ENCODE measurements around the gene CYP2U1. TPM values are rescaled to one million over a fixed set of nuclear protein-coding genes. Genes with fewer than 3 reads are reported as not detected.

Gene CYP2U1
- total and polyA plus RNA-seq, 2 of the 4 experiments (the other 2 are of a cell fraction): 6.1 to 11.1 TPM

DNA sequence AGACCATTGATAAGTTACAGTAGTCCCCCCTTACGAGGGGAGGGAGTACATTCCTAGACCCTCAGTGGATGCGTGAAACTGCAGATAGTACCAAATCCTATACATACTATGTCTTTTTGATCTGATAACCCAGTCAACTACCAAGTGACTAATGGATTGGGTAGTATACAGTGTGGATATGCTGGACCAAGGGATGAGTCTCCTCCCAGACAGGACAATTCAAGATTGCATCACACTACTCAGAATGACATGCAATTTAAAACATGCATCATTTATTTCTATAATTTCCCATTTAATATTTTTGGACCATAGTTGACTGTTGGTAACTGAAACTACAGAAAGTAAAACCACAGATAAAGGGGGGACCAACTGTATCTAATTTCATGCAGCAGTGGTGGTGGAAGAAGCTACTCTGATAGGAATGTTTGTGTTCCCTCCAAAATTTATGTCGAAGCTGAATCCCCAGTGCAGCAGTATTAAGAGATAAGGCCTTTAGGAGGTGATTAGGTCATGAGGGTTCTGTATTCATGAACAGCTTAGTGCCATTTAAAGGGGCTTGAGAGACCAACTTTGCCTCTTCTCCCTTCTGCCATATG is 70.3 kb downstream of the CYP2U1 start:
- no peak overlapping the region for H3K14ac ChIP-seq (replicated peaks; ENCODE audit: low read depth, low read length)
- no peak overlapping the region for H2AFZ ChIP-seq (replicated peaks; ENCODE audit: low read length, poor library complexity)
- H2BK15ac ChIP-seq (ENCODE audit: low read depth, low read length): no peak overlapping the region
- no peaks in the 10 kb centered on the region for H3K36me3 ChIP-seq (ENCODE audit: control insufficient read depth, insufficient read depth, low read length)
- H4K8ac ChIP-seq (ENCODE audit: low read depth in 2 of 2, low read length in 2 of 2): no peak overlapping the region
- WGBS, 2 experiments (ENCODE audit: extremely low coverage in 2 of 2, insufficient read length in 1 of 2): 60% methylated on average over 1 of the region's 3 CpGs; no CpG with 5 or more reads in 1 of the 2 experiments
- no peak overlapping the region for H2AK9ac ChIP-seq (replicated peaks; ENCODE audit: low read depth, low read length, poor library complexity)
- in situ Hi-C loops (cut with MboI; ENCODE audit: low sequenced_read_pairs): no loop called here
- H3K56ac ChIP-seq (ENCODE audit: extremely low read depth, insufficient read depth, low read length): no peak overlapping the region
- no peaks in the 10 kb centered on the region for H3K9me3 ChIP-seq (ENCODE audit: control insufficient read depth, insufficient read depth, low read length)
- ATAC-seq (ENCODE audit: low read depth) (no peak), DNase-seq (peak; percentile 7)
- H2BK20ac ChIP-seq (ENCODE audit: low read depth, low read length): no peak overlapping the region
- H3K4me1 ChIP-seq (ENCODE audit: control insufficient read depth, insufficient read depth, low read length): peaks cover 8% of the 10 kb centered on the region
- intact Hi-C loops (cut with micrococcal nuclease): no loop called here
- no peak overlapping the region for H3K4ac ChIP-seq (ENCODE audit: low read depth, low read length)
- dilution Hi-C loops (cut with HindIII; ENCODE audit: low sequenced_read_pairs, unreplicated experiment): no loop called here
- H3K9me1 ChIP-seq (ENCODE audit: insufficient read depth, low read length): peaks cover 17% of the 10 kb centered on the region
- no peak overlapping the region for H3K23ac ChIP-seq (ENCODE audit: low read depth, low read length)
- no peak overlapping the region for H3K18ac ChIP-seq (ENCODE audit: low read depth, low read length)
- H3K9ac ChIP-seq (ENCODE audit: low read depth, low read length): no peak overlapping the region
- H3K4me3 ChIP-seq (ENCODE audit: insufficient read depth, low read depth, low read length): no peak overlapping the region
- no peak overlapping the region for H2AK5ac ChIP-seq (ENCODE audit: low read depth, low read length)
- H3K79me1 ChIP-seq (ENCODE audit: low read depth in 1 of 2, low read length in 2 of 2): peaks cover 0 to 20% of the 10 kb centered on the region in 2 experiments; a peak in 2 of 4 replicates
- no peak overlapping the region for H2BK120ac ChIP-seq (ENCODE audit: low read depth, low read length)
- no peaks in the 10 kb centered on the region for H3K27me3 ChIP-seq (ENCODE audit: control insufficient read depth, insufficient read depth, low read length)
- ChIA-PET CTCF (no interaction called here), POLR2A (ENCODE audit: unreplicated experiment) (interaction anchor here (0.6 kb wide), 1 partner anchor 282 kb away, joined by 3 read pairs; the partner anchor contains the start of gene PAPSS1)
- no peak for TF ChIP-seq RFX5 (IDR thresholded peaks at IDR 0.05; ENCODE audit: low read depth, low read length)
- TF ChIP-seq RAD21 (IDR thresholded peaks at IDR 0.05; ENCODE audit: low read length): no peak
- TF ChIP-seq FOS (IDR thresholded peaks at IDR 0.05; ENCODE audit: low read depth, low read length): no peak
- peak; percentile 74 for TF ChIP-seq CEBPB (IDR thresholded peaks at IDR 0.05; ENCODE audit: low read depth, low read length)
- no peak overlapping the region for H3K4me2 ChIP-seq (ENCODE audit: low read depth, low read length)
- H4K20me1 ChIP-seq (ENCODE audit: insufficient read depth, low read length): peaks cover 13% of the 10 kb centered on the region; the same call in 1 of the 2 replicates
- H4K5ac ChIP-seq (ENCODE audit: low read depth, low read length): no peak overlapping the region
- BruUV-seq (replicated peaks): no TSS peak
- no peak overlapping the region for H3K27ac ChIP-seq (ENCODE audit: insufficient read depth, low read length)
- H2BK5ac ChIP-seq (ENCODE audit: low read depth, low read length, poor library complexity, severe bottlenecking): no peak overlapping the region
- no peak overlapping the region for H4K91ac ChIP-seq (ENCODE audit: insufficient read depth, low read depth, low read length)

Other genes starting within 250 kb of the CYP2U1 start
- 82.8 and 90.5 TPM in 2 replicates for gene PAPSS1, start 211.3 kb upstream of the CYP2U1 start, total RNA-seq (2012; rRNA removed)
- 64.7 and 71.8 TPM in 2 replicates for gene PAPSS1, start 211.3 kb upstream of the CYP2U1 start, polyA plus RNA-seq (2012; rRNA removed)
- gene SGMS2, start 106.6 kb upstream of the CYP2U1 start, total RNA-seq (2012; rRNA removed): 37.5 and 57.5 TPM in 2 replicates
- 13.4 and 16.5 TPM in 2 replicates for gene SGMS2, start 106.6 kb upstream of the CYP2U1 start, polyA plus RNA-seq (2012; rRNA removed)
- 6.7 and 6.8 TPM in 2 replicates for gene HADH, start 58.3 kb downstream of the CYP2U1 start, total RNA-seq (2012; rRNA removed)
- gene HADH, start 58.3 kb downstream of the CYP2U1 start, polyA plus RNA-seq (2012; rRNA removed): 21.1 and 22.6 TPM in 2 replicates
- gene LEF1, start 237.4 kb downstream of the CYP2U1 start, total RNA-seq (2012; rRNA removed): 0.56 and 1.8 TPM in 2 replicates
- 0.93 and 1.7 TPM in 2 replicates for gene LEF1, start 237.4 kb downstream of the CYP2U1 start, polyA plus RNA-seq (2012; rRNA removed)